SK-N-MC (cell line): ENCODE data around the gene STXBP3.

ENCODE experiments used
- DNase-seq: peaks from one replicate; pipeline ENCODE4 v3.0.0-alpha.2; 2011; ENCODE audit warnings: low read depth, low spot score
- H3K27ac ChIP-seq: fragments of 200-600 bp; sonication (generic); 2 replicates; pipeline ENCODE4 v1.5.1; 2016; ENCODE audit warnings: mixed run types
- H3K36me3 ChIP-seq: fragments of 200-600 bp; sonication (generic); 2 replicates; pipeline ENCODE4 v1.6.1; 2017; ENCODE audit warnings: antibody characterized with exemption, low read length, mixed read lengths; ENCODE audit not compliant: insufficient read depth
- H3K4me3 ChIP-seq: fragments of 200-600 bp; sonication (generic); 2 replicates; pipeline ENCODE4 v1.5.1; 2016
- H3K9ac ChIP-seq: fragments of 200-600 bp; sonication (generic); 2 replicates; pipeline ENCODE4 v1.8.0; 2017; ENCODE audit warnings: mixed run types, mixed read lengths; ENCODE audit not compliant: insufficient read length
- H3K9me3 ChIP-seq: fragments of 200-600 bp; sonication (generic); 2 replicates; pipeline ENCODE4 v1.6.1; 2017; ENCODE audit warnings: low read depth, mild to moderate bottlenecking, antibody characterized with exemption, low read length, moderate library complexity, mixed read lengths
- EZH2 ChIP-seq: fragments of 200-600 bp; sonication (generic); IDR thresholded peaks from one replicate; pipeline ENCODE4 v1.6.1; 2017; ENCODE audit warnings: antibody characterized with exemption
- FOXP2 ChIP-seq: optimal IDR thresholded peaks from 2 replicates; pipeline ENCODE3; 2011; ENCODE audit warnings: mild to moderate bottlenecking, moderate library complexity; ENCODE audit not compliant: insufficient read depth; ENCODE audit errors: extremely low read length, control extremely low read depth
- POLR2AphosphoS5 ChIP-seq: IDR thresholded peaks from 2 replicates; pipeline ENCODE4 v1.6.1; 2012; ENCODE audit warnings: mild to moderate bottlenecking, low read depth, low read length, borderline replicate concordance

Gene STXBP3

DNA sequence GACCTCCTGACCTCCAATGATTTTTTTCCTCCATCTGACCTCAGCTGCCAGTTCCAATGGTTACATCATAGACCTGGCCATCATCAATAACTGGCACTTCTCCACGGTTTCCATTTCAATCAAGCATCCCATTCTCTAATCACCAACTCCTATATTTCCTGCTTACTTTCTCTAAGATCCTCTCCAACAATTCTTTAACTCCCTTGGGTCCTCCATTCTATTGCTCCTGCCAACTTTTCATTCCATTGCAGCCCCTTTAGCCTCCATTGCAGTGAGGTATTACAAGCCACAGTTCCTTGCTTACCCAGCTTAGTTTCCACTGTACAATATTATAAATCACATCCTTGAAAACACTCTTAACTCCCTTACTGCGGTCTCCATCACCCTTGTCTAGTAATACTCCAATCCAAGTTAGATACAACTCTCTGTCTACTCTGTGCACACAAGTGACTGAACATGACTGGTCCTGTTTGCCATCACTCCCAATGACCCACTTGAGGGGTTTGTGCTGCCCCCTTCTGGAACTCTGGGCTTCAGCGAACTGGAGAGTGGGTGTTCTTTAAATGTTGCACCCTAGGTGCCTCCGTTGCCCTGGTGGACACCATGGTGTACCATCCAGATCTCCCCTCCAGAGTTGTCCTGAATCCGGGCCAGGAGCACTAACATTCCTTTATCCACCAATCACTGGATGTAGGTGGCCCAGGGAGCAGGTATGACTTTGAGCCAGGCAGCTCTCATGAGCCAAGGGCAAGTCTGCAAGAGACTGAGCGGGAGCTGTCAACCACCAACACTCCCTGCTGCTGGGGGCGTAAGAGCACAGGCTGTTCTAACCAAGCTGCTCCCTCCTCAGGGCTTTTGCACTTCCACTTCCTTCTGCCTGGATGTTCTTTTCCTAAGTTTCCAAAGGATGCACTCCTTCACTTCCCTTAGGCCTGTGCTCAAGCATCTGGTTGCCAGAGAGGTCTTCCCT is 37.5 kb upstream of the STXBP3 start:
- DNase-seq = no peak
- no peak overlapping the region for H3K27ac ChIP-seq
- no peak overlapping the region for H3K9ac ChIP-seq
- TF ChIP-seq POLR2AphosphoS5 (no peak), EZH2 (no peak), FOXP2 (no peak)
- no peak overlapping the region for H3K4me3 ChIP-seq
- no peaks in the 10 kb centered on the region for H3K9me3 ChIP-seq
- no peaks in the 10 kb centered on the region for H3K36me3 ChIP-seq

DNA sequence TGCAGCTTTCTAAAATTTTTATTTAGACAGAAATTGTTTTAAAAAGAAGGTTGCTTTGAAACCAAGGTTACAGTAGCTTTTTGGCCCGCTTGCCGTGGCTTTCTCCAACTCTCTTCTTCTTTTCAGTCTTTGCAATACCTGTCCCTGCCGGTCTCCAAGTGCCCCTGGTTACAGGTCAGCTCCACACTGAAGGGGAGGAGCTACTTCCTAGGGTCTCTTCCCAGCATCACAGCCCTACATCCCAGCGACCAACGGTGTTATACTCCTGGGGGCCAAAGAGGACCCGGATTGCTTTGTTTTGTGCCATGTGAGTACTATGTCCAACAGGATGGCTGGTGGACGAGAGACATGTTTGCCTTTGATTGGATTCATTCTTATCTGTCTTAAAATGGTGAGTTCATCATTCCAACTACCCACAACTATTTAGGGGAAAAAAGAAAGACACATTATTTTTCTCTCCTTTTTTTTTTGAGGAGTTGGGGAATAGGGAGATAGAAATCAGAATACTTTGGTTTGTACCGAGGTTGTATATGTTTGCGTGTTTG is 33.8 kb upstream of the STXBP3 start, which contains the start of gene FNDC7:
Gene FNDC7 (plus strand): TSS at position 303 of the 545 bp plus-strand sequence. CDS start 26 bp downstream, at position 329.
- no peak within 1 kb of the TSS for H3K9ac ChIP-seq

DNA sequence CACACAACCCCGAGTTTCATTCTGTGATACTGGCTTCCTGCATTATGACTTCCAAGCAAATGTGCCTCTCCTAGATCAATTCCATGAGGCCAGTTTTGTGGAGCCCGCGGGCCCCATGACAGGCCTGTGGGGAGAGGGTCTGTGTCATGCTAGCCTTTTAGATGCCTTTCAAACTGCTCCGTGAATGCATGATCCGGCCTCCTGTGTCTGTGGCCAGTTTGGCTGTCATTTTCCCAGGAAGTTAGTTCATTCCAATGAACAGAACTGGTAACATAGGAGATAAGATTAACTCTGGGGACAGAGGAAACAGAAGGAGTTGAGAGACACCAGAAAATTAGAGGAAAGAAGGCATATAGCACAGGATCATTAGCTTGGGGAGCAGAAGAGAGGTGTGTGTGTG is 30.5 kb upstream of the STXBP3 start:
- DNase-seq = no peak
- Histone ChIP-seq H3K9ac (no peak overlapping the region), H3K36me3 (no peaks in the 10 kb centered on the region), H3K4me3 (no peak overlapping the region), H3K27ac (no peak overlapping the region), H3K9me3 (no peaks in the 10 kb centered on the region)
- no peak for TF ChIP-seq EZH2
- no peak for TF ChIP-seq FOXP2
- TF ChIP-seq POLR2AphosphoS5 = no peak

More for the DNA sequence above, 33.8 kb upstream of the STXBP3 start, which contains the start of gene FNDC7:
- no peaks in the 10 kb centered on the region for H3K9me3 ChIP-seq
- no peak within 1 kb of the TSS for H3K27ac ChIP-seq
- H3K4me3 ChIP-seq = no peak within 1 kb of the TSS
- no peak for DNase-seq
- TF ChIP-seq POLR2AphosphoS5 (no peak), FOXP2 (no peak)
- H3K36me3 ChIP-seq = no peaks in the 10 kb centered on the region

DNA sequence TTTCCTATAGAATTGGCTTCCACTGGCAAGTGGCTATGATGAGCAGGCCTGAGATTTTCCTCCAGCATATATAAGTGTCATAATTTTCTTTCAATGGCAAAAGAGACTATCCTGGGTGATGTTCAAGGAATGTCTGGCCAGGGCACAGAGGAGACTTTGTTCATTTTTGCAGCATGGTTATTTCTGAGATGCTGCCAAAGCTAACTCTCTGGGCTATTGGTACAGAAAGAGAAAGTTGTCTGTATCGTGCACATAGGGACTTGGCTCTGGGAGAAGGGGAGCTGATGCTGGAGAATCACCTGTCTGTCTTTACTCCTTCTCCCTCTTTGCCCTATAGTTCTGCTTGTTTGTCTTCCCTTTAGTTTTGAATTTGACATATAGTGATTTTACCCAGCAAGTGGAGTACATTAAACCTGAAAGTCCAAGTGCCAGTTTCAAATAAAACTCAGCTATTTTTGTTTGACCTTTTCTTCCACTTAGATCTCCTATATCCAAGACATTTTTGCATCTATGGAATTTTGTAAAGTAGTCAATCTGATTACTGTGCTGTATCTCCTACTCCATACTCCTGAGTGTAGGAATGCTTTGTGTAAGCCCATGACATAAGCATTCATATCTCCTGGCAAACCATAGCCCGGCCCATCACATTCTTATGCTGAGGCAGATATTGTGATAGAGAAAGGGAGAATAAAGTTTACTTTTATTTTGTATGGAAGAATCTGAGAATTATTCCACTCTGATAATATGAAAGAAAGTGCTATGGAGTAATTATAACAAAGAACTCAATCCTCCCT is 29.8 kb upstream of the STXBP3 start:
- DNase-seq = no peak
- Histone ChIP-seq H3K27ac (no peak overlapping the region), H3K4me3 (no peak overlapping the region), H3K9me3 (no peaks in the 10 kb centered on the region), H3K36me3 (no peaks in the 10 kb centered on the region), H3K9ac (no peak overlapping the region)
- TF ChIP-seq POLR2AphosphoS5 = no peak
- no peak for TF ChIP-seq FOXP2
- no peak for TF ChIP-seq EZH2

DNA sequence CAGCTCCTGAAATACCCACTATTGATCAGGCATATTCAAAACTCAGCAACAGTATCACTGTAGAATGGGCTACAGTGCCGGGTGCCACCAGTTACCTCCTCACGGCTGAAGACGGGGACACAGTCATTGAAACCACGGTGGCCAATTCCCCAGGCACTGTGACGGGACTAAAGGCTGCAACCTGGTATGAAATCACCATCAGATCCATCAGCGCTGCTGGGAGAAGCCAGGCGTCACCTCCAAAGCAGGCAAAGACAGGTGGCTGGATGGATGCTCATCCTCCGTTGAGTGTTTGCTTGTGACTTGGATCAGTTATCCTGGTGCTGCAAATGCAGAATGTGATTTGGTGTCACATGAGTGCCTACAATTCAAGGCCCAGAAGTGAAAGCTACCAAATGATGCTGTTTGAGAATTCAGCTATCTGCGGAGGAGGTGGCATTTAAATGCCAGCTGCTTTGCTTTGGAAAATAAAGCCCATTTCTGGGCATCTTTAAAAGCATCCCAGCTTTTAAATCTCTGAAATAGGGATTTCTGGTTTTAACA is 28.6 kb upstream of the STXBP3 start:
- Histone ChIP-seq H3K9me3 (no peaks in the 10 kb centered on the region), H3K4me3 (no peak overlapping the region), H3K9ac (no peak overlapping the region), H3K36me3 (no peaks in the 10 kb centered on the region), H3K27ac (no peak overlapping the region)
- DNase-seq = no peak
- TF ChIP-seq POLR2AphosphoS5 = no peak
- no peak for TF ChIP-seq FOXP2
- TF ChIP-seq EZH2 = no peak

DNA sequence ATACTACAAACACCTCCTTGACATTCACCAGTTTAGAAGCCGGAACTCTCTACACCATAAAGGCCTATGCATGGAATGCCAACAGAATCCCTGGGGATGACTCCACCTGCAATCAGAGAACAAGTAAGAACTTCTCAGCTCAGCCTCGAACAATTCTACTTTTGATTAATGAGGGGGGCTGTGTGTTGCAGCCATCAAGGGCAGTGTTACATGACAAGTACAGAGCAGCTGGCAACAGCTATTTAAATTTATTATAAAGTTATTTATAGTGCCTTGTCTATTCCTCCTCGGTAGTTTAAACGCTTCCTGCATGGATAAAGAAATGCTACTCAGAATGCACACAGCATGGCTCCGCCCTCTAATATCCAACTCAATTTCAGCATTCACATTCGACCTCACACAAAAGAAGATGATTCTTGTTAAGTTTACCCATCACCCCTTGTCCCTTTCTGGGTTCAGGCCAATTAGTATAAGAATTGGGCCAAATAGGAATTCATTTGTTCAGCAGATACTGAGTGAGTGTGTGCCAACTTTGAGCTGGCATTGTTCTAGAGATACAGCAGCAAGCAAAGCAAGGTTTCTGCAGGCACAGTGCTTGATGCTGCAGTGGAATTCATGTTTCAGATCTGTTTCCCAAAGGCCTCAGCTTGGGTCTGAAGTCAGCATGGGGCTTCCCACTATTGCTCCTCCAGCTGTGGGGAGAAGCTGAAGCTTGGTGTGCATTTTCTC is 27.4 kb upstream of the STXBP3 start:
- H3K4me3 ChIP-seq = no peak overlapping the region
- H3K36me3 ChIP-seq = no peaks in the 10 kb centered on the region
- H3K9me3 ChIP-seq = no peaks in the 10 kb centered on the region
- no peak overlapping the region for H3K9ac ChIP-seq
- no peak overlapping the region for H3K27ac ChIP-seq
- DNase-seq = no peak
- TF ChIP-seq FOXP2 (no peak), POLR2AphosphoS5 (no peak), EZH2 (no peak)

DNA sequence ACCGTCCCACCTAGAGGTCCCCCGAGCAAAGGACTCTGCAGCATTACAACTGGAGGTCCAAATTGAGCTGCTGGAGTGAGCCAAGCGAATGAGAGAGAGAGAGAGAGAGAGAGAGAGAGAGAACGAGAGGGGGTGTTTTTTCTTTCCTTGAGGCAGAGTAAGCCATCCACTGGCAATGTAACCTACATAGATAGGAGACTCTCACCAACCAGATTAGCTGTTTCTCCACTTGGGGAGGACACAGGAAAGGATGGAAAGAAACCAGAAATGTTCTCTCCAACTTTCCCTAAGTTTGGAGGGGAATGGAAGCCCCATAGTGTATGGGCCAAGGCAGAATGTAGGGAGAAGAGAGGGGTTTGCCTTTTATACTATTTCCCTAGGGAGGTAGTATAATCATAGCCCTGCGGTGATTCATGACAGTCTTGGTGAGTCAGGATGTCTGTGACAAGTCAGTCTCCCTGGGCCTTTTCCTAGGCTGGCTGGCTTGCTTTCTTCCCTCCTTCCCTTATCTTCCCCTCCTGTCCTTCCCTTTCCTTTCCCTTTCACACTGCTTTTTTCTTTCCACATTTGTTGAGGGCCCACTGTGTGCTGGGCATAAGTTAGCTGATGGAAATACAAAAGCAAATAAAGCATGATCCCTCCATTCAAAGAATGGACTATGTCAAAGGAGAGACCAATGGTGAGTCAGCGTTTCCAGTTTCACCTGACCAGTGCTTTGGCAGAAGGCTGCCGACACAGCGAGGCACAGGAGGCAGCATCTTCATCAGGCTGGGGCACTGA is 26.6 kb upstream of the STXBP3 start:
- H3K4me3 ChIP-seq = no peak overlapping the region
- no peak for DNase-seq
- no peaks in the 10 kb centered on the region for H3K36me3 ChIP-seq
- no peaks in the 10 kb centered on the region for H3K9me3 ChIP-seq
- H3K27ac ChIP-seq = no peak overlapping the region
- no peak overlapping the region for H3K9ac ChIP-seq
- TF ChIP-seq EZH2 (no peak), POLR2AphosphoS5 (no peak), FOXP2 (no peak)
